ENCODE data around the gene HES2.
"Not testable (repeated sequence)": the region's sequence is repeated elsewhere in the genome, so short reads cannot be mapped to it uniquely, and the experiment has no call there.

The HES2 gene

DNA sequence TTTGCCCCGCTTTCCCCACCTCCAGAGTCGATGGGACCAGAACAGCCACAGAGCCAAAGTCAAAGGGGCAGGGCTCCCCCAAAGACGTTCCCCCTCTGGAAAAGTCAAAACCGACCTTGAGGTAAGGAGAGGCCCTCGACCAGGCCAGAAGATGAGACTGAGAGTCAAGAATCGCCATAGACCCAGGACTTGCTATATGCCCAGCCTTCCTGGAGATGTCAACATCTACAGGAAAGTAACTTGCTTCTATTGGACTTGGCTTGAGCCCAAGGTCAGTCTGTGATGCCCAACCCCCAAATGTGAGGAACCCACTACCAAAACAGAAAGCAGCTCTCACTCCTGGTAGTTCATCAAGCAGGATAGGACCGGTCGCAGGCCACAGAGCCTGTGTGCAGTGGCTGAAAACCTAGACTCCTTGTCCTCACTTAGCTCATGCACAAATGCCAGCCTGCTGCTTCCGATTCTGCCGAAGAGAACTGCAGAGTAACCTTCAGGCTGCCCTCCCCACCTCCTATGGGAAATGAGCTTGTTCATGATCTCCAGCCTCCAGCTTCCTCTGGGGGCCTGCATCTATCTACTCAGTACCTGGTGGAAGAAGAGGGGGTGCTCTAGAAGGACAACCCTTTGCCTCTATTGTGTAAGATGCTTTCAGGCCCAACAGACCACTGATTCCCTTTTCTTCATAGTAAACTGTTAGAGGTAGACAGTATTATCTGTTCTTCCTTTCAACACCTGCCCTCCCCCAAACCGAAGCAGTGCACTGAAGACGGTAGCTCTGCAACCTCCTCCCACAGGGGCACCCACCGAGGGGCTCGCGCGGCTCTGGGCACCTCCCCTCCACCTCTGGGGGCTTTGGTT is 27.5 kb downstream of the HES2 start:
- DNase-seq (ENCODE audit: low read depth in 2 of 2): no peak

DNA sequence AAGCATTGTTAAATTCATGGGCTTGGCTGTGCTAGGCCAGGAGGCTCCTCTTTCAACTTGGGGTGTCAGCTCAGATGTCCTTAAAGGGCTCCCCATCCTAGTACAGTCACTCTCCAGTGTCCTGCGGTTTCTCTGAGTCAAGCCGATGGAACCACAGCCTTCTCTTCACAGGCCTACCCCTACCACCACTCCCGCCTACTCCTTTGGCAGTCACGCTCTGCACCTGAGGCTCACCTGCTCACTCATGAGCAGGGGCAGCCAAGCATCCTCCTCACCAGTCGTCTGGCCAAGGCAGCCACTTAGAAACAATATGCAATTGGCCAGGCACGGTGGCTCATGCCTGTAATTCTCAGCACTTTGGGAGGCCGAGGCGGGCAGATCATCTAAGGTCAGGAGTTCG is 29.7 kb downstream of the HES2 start:
- DNase-seq (ENCODE audit: low read depth in 2 of 2): no peak

DNA sequence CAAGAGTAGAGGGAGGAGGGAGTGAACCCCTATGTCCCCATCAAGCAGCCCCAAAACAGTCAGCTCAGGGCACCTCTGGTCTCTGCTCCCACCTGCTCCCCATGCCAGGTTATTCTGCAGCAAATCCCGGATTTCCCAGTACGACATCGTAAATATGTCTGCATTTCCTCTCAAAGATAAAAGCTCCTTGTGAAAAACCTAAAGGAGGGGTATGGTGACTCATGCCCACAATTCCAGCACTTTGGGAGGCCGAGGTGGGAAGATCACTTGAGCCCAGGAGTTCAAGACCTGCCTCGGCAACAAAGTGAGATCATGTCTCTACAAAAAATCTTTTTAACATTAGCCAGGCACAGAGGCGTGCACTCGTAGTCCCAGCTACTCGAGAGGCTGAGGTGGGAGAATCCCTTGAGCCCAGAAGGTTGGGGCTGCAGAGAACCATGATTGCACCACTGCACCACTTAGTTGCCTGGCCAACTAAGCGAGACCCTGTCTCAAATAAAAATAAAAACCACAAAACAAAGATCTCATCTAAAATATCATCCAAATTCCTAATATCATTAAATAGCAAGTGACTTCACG is 33.3 kb downstream of the HES2 start:
- no peak for DNase-seq (ENCODE audit: low read depth in 2 of 2)

- no peak for DNase-seq (ENCODE audit: low read depth in 2 of 2)
These were observed 34.1 kb downstream of the HES2 start for GRCh38 chr1:6385488-6386191.

GRCh38 chr1:6384962-6385361 is 34.8 kb downstream of the HES2 start:
- no peak for DNase-seq (ENCODE audit: low read depth in 2 of 2)

GRCh38 chr1:6384135-6384534 is 35.6 kb downstream of the HES2 start:
- no peak for DNase-seq (ENCODE audit: low read depth in 2 of 2)

GRCh38 chr1:6380037-6380436 is 39.7 kb downstream of the HES2 start:
- DNase-seq (ENCODE audit: low read depth in 2 of 2): no peak

GRCh38 chr1:6378096-6378746 is 41.5 kb downstream of the HES2 start:
- DNase-seq (ENCODE audit: low read depth in 2 of 2): no peak

DNA sequence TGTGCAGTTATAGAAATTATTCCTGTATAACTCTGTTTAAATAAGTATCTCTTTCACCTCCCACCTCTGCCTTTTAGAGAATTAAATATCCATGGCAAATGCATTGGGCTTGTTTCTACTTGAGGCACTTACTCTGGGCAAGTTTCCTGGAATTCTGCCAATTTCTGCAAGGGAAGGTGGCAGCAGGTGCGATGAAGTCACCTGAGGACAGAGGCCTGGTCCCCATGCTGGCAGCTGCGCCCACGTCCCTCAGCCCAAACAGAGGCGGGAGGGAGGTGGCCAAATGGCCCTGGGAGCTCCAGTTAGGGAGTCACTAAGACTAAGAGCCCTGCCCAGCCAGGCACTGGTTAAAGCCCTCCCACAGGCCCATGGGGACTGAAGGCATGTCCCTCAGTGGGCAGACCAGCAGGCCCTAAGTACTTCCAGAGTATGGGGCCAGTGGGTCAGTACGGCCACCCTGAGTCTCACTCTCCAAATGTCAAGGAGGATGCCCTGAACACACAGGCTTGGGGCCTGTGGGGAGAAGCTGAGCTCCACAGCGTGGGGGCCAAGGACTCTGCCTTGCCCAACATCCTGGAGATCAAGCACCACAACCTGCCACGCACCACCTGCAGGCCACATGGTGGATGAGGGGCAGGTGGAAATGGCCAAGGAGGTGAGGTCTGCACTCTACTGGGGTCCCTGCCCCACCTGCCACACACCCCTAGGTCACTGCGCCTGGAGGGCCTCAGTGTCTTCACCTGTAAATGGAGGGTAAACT is 45.6 kb downstream of the HES2 start:
- no peak for DNase-seq (ENCODE audit: low read depth in 2 of 2)

DNA sequence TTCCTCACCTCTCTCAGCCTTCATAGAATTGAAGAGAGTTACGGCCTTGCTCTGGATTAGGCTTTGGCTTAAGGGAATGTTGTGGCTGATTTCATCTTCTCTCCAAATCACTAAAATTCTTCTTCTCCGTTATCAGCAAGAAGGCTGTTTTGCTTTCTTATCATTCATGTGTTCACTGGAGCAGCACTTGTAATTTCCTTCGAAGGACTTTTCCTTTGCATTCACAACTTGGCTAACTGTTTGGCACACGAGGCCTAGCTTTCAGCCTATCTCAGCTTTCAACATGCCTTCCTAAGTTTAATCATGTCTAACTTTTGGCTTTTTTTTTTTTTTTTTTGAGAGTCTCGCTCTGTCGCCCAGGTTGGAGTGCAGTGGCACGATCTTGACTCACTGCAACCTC is 47.5 kb downstream of the HES2 start:
- not testable (repeated sequence) for DNase-seq (ENCODE audit: low read depth in 2 of 2)

DNA sequence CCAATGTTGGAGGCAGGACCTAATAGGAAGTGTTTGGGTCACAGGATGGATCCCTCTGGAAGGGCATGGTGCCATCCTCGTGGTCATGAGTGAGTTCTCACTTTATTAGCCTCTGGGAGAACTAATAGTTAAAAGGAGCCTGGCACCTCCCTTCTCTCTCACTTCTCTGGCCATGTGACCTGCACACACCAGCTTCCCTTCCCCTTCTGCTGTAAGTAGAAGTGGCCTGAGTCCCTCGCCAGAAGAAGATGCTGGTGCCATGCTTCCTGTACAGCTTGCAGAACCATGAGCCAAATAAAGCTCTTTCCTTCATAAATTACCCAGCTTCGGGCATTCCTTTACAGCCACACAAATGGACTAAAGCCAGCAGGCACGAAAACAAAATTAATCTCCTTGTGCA is 49.7 kb downstream of the HES2 start:
- no peak for DNase-seq (ENCODE audit: low read depth in 2 of 2)

DNA sequence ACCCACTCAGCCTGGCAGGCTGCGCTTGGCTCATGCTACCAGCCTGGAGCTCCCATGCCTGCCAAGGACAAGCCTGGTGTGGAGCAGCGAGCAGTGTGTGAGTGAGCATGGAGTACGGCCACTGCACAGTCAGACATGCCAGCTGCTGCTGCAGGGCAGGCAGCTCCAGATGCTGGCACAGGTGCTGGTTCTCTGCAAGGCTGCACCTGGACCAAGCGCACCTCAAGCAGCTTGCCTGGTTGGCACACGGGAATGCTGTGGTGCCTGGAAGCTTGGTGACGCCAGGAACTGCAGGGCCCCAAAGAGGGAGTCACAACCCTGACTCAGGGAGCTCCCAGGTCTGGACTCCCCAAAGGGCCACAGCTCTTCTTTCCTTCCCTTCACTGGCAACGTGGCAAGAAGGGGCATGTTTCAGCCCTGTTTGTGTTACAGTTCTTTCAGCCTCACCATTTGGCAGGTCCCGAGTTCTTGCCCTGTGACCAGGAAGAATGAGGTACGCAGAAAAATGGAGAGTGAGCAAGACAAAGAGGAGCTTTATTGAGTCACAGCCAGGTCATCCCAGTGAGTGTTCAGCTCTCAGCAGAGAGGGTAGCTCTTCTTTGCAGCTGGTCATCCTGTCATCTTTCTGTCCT is 52.2 kb downstream of the HES2 start:
- DNase-seq (ENCODE audit: low read depth in 2 of 2): no peak

DNA sequence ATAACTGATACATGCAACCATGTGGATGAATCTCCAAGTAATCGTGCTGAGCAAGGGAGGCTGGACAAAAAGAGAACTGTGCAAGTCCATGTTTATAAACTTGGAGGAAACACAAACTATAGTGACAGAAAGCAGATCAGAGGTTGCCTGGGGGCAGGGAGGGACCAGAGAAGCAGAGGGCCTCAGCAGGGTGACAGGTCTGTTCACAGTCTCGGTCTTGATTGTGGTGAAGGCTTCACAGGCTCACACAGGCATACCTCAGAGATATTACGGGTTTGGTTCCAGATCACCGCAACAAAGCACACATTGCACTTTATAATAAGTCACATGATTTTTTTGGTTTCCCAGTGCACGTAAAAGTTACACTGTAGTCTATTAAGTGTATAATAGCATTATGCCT is 54.7 kb downstream of the HES2 start:
- no peak for DNase-seq (ENCODE audit: low read depth in 2 of 2)

DNA sequence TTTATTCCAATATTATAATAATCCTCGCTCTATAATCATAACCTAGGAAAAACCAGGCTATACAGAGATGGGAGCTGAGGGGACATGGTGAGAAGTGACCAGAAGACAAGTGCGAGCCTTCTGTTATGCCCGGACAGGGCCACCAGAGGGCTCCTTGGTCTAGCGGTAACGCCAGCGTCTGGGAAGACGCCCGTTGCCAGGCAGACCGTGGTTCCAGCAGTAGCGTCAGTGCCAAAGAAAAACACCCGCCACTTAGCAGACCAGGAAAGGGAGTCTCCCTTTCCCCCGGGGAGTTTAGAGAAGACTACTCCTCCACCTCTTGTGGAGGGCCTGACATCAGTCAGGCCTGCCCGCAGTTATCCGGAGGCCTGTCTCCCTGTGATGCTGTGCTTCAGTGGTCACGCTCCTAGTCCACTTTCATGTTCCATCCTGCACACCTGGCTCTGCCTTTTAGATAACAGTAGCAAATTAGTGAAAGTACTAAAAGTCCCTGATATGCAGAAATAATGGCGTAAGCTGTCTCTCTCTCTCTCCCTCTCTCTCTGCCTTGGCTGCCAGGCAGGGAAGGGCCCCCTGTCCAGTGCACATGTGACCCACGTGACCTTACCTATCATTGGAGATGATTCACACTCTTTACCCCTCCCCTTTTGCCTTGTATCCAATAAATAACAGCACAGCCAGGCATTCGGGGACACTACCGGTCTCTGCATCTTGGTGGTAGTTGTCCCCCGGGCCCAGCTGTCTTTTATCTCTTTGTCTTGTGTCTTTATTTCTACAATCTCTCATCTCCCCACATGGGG is 56.4 kb downstream of the HES2 start:
- DNase-seq (ENCODE audit: low read depth in 2 of 2): not testable (repeated sequence)
